ENCODE measurements around the gene MSI2. TPM values are rescaled to one million over a fixed set of nuclear protein-coding genes. Genes with fewer than 3 reads are reported as not detected.

The MSI2 gene
- total and polyA plus RNA-seq, 2 experiments from 2014 or later, result 18.9 to 41.8 TPM

DNA sequence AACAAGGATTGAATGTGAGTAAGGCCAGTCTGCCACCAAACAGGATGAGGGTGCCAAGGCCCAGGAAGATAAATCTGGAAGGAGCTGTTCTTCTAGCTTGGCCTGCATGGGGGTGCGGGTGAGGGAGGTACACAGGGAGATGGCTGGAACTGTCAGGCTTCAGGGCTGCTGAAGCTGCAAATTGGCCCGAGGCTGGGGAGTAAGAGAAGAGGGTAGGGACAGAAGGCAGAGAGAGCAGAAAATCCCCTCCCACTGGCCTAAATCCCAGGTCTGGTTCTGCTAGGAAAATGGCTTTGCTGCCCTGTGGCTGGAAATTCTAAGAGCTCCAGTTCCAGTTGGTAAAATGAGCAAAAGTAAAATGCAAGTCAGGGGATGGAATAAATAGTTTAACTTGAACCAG lies 400.9 kb downstream of the MSI2 start:
- H3K4me1 Mint-ChIP-seq, result peaks cover 25% of the 10 kb centered on the region
- no peak overlapping the region for H3K4me3 Mint-ChIP-seq
- Histone ChIP-seq H3K27me3 (ENCODE audit: insufficient read depth) (no peaks in the 10 kb centered on the region), H3K79me2 (replicated peaks; ENCODE audit: insufficient read depth) (no peaks in the 10 kb centered on the region), H2AFZ (no peak overlapping the region), H3K4me2 (no peak overlapping the region), H3K4me1 (ENCODE audit: insufficient read depth) (peaks cover 8% of the 10 kb centered on the region), H3K36me3 (ENCODE audit: insufficient read depth) (no peaks in the 10 kb centered on the region), H3K9me2 (ENCODE audit: insufficient read depth) (no peaks in the 10 kb centered on the region), H3K27ac (ENCODE audit: low read depth) (no peak overlapping the region), H3F3A (replicated peaks; ENCODE audit: low read depth) (0 out of 2 replicates have a peak, but pooled peaks cover 2% of the 10 kb centered on the region), H3K4me3 (no peak overlapping the region), H4K20me1 (replicated peaks; ENCODE audit: insufficient read depth) (0 out of 2 replicates have a peak, but pooled peaks cover 3% of the 10 kb centered on the region)
- ATAC-seq, result no peak
- DNase-seq (ENCODE audit: low spot score), result no peak
- TF ChIP-seq ZNF114 (CRISPR knock-in tag; IDR thresholded peaks at IDR 0.05) (no peak), EZH2phosphoT487 (IDR thresholded peaks at IDR 0.05; ENCODE audit: unreplicated experiment) (no peak), STAT1 (IDR thresholded peaks at IDR 0.05; ENCODE audit: unreplicated experiment) (no peak), POLR2AphosphoS5 (IDR thresholded peaks at IDR 0.05; ENCODE audit: low read depth) (no peak), JUNB (IDR thresholded peaks at IDR 0.05; ENCODE audit: unreplicated experiment) (no peak), ZNF331 (CRISPR knock-in tag; IDR thresholded peaks at IDR 0.05; ENCODE audit: low read depth) (no peak), EZH2 (IDR thresholded peaks at IDR 0.05; ENCODE audit: low read depth, unreplicated experiment) (no peak), NANOG (IDR thresholded peaks at IDR 0.05; ENCODE audit: borderline replicate concordance) (no peak), CREB1 (CRISPR knock-in tag; IDR thresholded peaks at IDR 0.05; ENCODE audit: low read depth) (no peak)
- TF ChIP-seq, protein P1, sequence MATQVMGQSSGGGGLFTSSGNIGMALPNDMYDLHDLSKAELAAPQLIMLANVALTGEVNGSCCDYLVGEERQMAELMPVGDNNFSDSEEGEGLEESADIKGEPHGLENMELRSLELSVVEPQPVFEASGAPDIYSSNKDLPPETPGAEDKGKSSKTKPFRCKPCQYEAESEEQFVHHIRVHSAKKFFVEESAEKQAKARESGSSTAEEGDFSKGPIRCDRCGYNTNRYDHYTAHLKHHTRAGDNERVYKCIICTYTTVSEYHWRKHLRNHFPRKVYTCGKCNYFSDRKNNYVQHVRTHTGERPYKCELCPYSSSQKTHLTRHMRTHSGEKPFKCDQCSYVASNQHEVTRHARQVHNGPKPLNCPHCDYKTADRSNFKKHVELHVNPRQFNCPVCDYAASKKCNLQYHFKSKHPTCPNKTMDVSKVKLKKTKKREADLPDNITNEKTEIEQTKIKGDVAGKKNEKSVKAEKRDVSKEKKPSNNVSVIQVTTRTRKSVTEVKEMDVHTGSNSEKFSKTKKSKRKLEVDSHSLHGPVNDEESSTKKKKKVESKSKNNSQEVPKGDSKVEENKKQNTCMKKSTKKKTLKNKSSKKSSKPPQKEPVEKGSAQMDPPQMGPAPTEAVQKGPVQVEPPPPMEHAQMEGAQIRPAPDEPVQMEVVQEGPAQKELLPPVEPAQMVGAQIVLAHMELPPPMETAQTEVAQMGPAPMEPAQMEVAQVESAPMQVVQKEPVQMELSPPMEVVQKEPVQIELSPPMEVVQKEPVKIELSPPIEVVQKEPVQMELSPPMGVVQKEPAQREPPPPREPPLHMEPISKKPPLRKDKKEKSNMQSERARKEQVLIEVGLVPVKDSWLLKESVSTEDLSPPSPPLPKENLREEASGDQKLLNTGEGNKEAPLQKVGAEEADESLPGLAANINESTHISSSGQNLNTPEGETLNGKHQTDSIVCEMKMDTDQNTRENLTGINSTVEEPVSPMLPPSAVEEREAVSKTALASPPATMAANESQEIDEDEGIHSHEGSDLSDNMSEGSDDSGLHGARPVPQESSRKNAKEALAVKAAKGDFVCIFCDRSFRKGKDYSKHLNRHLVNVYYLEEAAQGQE (IDR thresholded peaks at IDR 0.05; ENCODE audit: unreplicated experiment), result no peak
- TF ChIP-seq, protein P2, sequence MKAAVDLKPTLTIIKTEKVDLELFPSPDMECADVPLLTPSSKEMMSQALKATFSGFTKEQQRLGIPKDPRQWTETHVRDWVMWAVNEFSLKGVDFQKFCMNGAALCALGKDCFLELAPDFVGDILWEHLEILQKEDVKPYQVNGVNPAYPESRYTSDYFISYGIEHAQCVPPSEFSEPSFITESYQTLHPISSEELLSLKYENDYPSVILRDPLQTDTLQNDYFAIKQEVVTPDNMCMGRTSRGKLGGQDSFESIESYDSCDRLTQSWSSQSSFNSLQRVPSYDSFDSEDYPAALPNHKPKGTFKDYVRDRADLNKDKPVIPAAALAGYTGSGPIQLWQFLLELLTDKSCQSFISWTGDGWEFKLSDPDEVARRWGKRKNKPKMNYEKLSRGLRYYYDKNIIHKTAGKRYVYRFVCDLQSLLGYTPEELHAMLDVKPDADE (IDR thresholded peaks at IDR 0.05), result no peak
- TF ChIP-seq, protein P3, sequence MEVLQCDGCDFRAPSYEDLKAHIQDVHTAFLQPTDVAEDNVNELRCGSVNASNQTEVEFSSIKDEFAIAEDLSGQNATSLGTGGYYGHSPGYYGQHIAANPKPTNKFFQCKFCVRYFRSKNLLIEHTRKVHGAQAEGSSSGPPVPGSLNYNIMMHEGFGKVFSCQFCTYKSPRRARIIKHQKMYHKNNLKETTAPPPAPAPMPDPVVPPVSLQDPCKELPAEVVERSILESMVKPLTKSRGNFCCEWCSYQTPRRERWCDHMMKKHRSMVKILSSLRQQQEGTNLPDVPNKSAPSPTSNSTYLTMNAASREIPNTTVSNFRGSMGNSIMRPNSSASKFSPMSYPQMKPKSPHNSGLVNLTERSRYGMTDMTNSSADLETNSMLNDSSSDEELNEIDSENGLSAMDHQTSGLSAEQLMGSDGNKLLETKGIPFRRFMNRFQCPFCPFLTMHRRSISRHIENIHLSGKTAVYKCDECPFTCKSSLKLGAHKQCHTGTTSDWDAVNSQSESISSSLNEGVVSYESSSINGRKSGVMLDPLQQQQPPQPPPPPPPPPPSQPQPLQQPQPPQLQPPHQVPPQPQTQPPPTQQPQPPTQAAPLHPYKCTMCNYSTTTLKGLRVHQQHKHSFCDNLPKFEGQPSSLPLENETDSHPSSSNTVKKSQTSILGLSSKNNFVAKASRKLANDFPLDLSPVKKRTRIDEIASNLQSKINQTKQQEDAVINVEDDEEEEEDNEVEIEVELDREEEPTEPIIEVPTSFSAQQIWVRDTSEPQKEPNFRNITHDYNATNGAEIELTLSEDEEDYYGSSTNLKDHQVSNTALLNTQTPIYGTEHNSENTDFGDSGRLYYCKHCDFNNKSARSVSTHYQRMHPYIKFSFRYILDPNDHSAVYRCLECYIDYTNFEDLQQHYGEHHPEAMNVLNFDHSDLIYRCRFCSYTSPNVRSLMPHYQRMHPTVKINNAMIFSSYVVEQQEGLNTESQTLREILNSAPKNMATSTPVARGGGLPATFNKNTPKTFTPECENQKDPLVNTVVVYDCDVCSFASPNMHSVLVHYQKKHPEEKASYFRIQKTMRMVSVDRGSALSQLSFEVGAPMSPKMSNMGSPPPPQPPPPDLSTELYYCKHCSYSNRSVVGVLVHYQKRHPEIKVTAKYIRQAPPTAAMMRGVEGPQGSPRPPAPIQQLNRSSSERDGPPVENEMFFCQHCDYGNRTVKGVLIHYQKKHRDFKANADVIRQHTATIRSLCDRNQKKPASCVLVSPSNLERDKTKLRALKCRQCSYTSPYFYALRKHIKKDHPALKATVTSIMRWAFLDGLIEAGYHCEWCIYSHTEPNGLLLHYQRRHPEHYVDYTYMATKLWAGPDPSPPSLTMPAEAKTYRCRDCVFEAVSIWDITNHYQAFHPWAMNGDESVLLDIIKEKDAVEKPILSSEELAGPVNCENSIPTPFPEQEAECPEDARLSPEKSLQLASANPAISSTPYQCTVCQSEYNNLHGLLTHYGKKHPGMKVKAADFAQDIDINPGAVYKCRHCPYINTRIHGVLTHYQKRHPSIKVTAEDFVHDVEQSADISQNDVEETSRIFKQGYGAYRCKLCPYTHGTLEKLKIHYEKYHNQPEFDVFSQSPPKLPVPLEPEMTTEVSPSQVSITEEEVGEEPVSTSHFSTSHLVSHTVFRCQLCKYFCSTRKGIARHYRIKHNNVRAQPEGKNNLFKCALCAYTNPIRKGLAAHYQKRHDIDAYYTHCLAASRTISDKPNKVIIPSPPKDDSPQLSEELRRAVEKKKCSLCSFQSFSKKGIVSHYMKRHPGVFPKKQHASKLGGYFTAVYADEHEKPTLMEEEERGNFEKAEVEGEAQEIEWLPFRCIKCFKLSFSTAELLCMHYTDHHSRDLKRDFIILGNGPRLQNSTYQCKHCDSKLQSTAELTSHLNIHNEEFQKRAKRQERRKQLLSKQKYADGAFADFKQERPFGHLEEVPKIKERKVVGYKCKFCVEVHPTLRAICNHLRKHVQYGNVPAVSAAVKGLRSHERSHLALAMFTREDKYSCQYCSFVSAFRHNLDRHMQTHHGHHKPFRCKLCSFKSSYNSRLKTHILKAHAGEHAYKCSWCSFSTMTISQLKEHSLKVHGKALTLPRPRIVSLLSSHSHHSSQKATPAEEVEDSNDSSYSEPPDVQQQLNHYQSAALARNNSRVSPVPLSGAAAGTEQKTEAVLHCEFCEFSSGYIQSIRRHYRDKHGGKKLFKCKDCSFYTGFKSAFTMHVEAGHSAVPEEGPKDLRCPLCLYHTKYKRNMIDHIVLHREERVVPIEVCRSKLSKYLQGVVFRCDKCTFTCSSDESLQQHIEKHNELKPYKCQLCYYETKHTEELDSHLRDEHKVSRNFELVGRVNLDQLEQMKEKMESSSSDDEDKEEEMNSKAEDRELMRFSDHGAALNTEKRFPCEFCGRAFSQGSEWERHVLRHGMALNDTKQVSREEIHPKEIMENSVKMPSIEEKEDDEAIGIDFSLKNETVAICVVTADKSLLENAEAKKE (CRISPR knock-in tag; IDR thresholded peaks at IDR 0.05), result no peak
- TF ChIP-seq, protein P4, sequence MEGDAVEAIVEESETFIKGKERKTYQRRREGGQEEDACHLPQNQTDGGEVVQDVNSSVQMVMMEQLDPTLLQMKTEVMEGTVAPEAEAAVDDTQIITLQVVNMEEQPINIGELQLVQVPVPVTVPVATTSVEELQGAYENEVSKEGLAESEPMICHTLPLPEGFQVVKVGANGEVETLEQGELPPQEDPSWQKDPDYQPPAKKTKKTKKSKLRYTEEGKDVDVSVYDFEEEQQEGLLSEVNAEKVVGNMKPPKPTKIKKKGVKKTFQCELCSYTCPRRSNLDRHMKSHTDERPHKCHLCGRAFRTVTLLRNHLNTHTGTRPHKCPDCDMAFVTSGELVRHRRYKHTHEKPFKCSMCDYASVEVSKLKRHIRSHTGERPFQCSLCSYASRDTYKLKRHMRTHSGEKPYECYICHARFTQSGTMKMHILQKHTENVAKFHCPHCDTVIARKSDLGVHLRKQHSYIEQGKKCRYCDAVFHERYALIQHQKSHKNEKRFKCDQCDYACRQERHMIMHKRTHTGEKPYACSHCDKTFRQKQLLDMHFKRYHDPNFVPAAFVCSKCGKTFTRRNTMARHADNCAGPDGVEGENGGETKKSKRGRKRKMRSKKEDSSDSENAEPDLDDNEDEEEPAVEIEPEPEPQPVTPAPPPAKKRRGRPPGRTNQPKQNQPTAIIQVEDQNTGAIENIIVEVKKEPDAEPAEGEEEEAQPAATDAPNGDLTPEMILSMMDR (conservative IDR thresholded peaks at IDR 0.05; ENCODE audit: low read depth in 2 of 2), result no peak
- H3K27ac Mint-ChIP-seq, result no peak overlapping the region
- H3K9me3 Mint-ChIP-seq, result no peaks in the 10 kb centered on the region
- peaks cover 5% of the 10 kb centered on the region; the same call in 2 of the 3 replicates for H3K36me3 Mint-ChIP-seq (ENCODE audit: low read depth)
- peaks cover 2% of the 10 kb centered on the region for H3K27me3 Mint-ChIP-seq (ENCODE audit: insufficient read depth, low read depth, poor library complexity)

Data from GM23338 (cell line).